ENCODE measurements around the gene GK2.

The GK2 gene

GRCh38 chr4:79413032-79413885 lies 5.2 kb upstream of the GK2 start:
- Histone ChIP-seq H3K4me2 (ENCODE audit: insufficient read depth, low read length) (no peak overlapping the region), H3K4me3 (ENCODE audit: low read depth in 1 of 2, low read length in 2 of 2) (no peak overlapping the region), H3K4me1 (ENCODE audit: insufficient read depth, low read length) (no peaks in the 10 kb centered on the region), H4K20me1 (ENCODE audit: insufficient read depth, low read length) (no peaks in the 10 kb centered on the region), H3K27ac (ENCODE audit: low read length) (no peak overlapping the region), H2AFZ (ENCODE audit: low read depth, low read length) (no peak overlapping the region), H3K36me3 (ENCODE audit: insufficient read depth, low read length) (no peaks in the 10 kb centered on the region), H3K9ac (ENCODE audit: low read depth, low read length) (no peak overlapping the region), H3K9me3 (ENCODE audit: insufficient read depth, low read length, severe bottlenecking) (no peaks in the 10 kb centered on the region), H3K27me3 (ENCODE audit: insufficient read depth, low read length, poor library complexity) (no peaks in the 10 kb centered on the region), H3K79me2 (ENCODE audit: insufficient read depth, low read length) (no peaks in the 10 kb centered on the region)
- ATAC-seq (ENCODE audit: insufficient read depth, low read depth) (no peak), DNase-seq (no peak)
- TF ChIP-seq CTCF (IDR thresholded peaks at IDR 0.05; ENCODE audit: borderline replicate concordance, extremely low read depth, low read length, poor library complexity, severe bottlenecking) (no peak), EZH2 (IDR thresholded peaks at IDR 0.05; ENCODE audit: borderline replicate concordance, low read depth, low read length, severe bottlenecking) (no peak)

GRCh38 chr4:79404666-79405065 lies 3.4 kb downstream of the GK2 start:
- no peak for DNase-seq
- Histone ChIP-seq H3K4me1 (ENCODE audit: insufficient read depth, low read length) (no peaks in the 10 kb centered on the region), H3K9me3 (ENCODE audit: insufficient read depth, low read length, severe bottlenecking) (no peaks in the 10 kb centered on the region), H3K4me2 (ENCODE audit: insufficient read depth, low read length) (no peak overlapping the region), H3K79me2 (ENCODE audit: insufficient read depth, low read length) (no peaks in the 10 kb centered on the region), H3K9ac (ENCODE audit: low read depth, low read length) (no peak overlapping the region), H3K36me3 (ENCODE audit: insufficient read depth, low read length) (no peaks in the 10 kb centered on the region), H2AFZ (ENCODE audit: low read depth, low read length) (no peak overlapping the region), H3K27ac (ENCODE audit: low read length) (no peak overlapping the region), H3K27me3 (ENCODE audit: insufficient read depth, low read length, poor library complexity) (no peaks in the 10 kb centered on the region), H3K4me3 (ENCODE audit: low read depth in 1 of 2, low read length in 2 of 2) (no peak overlapping the region), H4K20me1 (ENCODE audit: insufficient read depth, low read length) (no peaks in the 10 kb centered on the region)
- TF ChIP-seq EZH2 (IDR thresholded peaks at IDR 0.05; ENCODE audit: borderline replicate concordance, low read depth, low read length, severe bottlenecking) (no peak), CTCF (IDR thresholded peaks at IDR 0.05; ENCODE audit: borderline replicate concordance, extremely low read depth, low read length, poor library complexity, severe bottlenecking) (no peak)
- ATAC-seq (ENCODE audit: insufficient read depth, low read depth): no peak

GRCh38 chr4:79403356-79403755 lies 4.7 kb downstream of the GK2 start:
- no peak for ATAC-seq (ENCODE audit: insufficient read depth, low read depth)
- no peaks in the 10 kb centered on the region for H3K79me2 ChIP-seq (ENCODE audit: insufficient read depth, low read length)
- no peaks in the 10 kb centered on the region for H3K4me1 ChIP-seq (ENCODE audit: insufficient read depth, low read length)
- no peak for DNase-seq
- H3K9ac ChIP-seq (ENCODE audit: low read depth, low read length): no peak overlapping the region
- no peak overlapping the region for H3K4me3 ChIP-seq (ENCODE audit: low read depth in 1 of 2, low read length in 2 of 2)
- no peaks in the 10 kb centered on the region for H3K9me3 ChIP-seq (ENCODE audit: insufficient read depth, low read length, severe bottlenecking)
- H3K4me2 ChIP-seq (ENCODE audit: insufficient read depth, low read length): no peak overlapping the region
- no peak overlapping the region for H2AFZ ChIP-seq (ENCODE audit: low read depth, low read length)
- H3K27me3 ChIP-seq (ENCODE audit: insufficient read depth, low read length, poor library complexity): no peaks in the 10 kb centered on the region
- H3K27ac ChIP-seq (ENCODE audit: low read length): no peak overlapping the region
- no peaks in the 10 kb centered on the region for H3K36me3 ChIP-seq (ENCODE audit: insufficient read depth, low read length)
- TF ChIP-seq EZH2 (IDR thresholded peaks at IDR 0.05; ENCODE audit: borderline replicate concordance, low read depth, low read length, severe bottlenecking): no peak
- no peak for TF ChIP-seq CTCF (IDR thresholded peaks at IDR 0.05; ENCODE audit: borderline replicate concordance, extremely low read depth, low read length, poor library complexity, severe bottlenecking)
- no peaks in the 10 kb centered on the region for H4K20me1 ChIP-seq (ENCODE audit: insufficient read depth, low read length)

Data from DND-41 (cell line).